ENCODE data around the gene RBM33.

RBM33 gene

DNA sequence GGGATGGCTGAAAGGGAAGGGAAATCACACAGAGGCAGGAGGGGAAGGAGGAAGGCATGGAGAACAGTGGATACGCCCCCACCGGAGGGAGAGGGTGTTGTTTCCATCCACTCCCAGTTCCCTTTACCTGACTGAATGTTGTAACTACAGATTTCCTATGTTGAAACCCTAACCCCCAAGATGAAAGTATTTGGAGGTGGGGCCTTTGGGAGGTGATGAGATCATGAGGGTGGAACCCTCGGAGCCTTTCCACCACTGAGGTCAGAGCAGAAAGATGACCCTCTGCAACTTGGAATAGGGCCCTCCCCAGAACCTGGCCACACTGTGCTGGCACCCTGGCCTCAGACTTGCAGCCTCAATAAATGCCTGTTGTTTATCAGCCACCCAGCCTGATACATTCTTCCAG is 49.5 kb upstream of the RBM33 start:
- no peak overlapping the region for H3K4me3 ChIP-seq (ENCODE audit: low read depth, low read length)
- no peaks in the 10 kb centered on the region for H3K4me1 ChIP-seq (ENCODE audit: control insufficient read depth, insufficient read depth, low read length)
- POLR2A ChIA-PET: no interaction called here
- H3K27ac ChIP-seq (ENCODE audit: extremely low read depth, low read depth, low read length): no peak overlapping the region
- CTCF ChIA-PET: interaction anchor here (0.7 to 2.5 kb wide), 4 partner anchors 10 to 668 kb away, joined by 3 to 9 read pairs (median 6); no protein-coding TSS in a partner anchor
- no peaks in the 10 kb centered on the region for H3K36me3 ChIP-seq (ENCODE audit: control insufficient read depth in 2 of 2, insufficient read depth in 1 of 2, low read length in 2 of 2)
- H3K9me3 ChIP-seq (ENCODE audit: control insufficient read depth, insufficient read depth, low read depth, low read length): no peaks in the 10 kb centered on the region
- TF ChIP-seq FEZF1 (tag by site-specific recombination; IDR thresholded peaks at IDR 0.05) (no peak), ZNF621 (tag by site-specific recombination; IDR thresholded peaks at IDR 0.05) (no peak), ZNF366 (tag by site-specific recombination; conservative IDR thresholded peaks at IDR 0.05) (no peak), ZNF654 (tag by site-specific recombination; IDR thresholded peaks at IDR 0.05; ENCODE audit: low read depth) (no peak)
- TF ChIP-seq, protein P1, sequence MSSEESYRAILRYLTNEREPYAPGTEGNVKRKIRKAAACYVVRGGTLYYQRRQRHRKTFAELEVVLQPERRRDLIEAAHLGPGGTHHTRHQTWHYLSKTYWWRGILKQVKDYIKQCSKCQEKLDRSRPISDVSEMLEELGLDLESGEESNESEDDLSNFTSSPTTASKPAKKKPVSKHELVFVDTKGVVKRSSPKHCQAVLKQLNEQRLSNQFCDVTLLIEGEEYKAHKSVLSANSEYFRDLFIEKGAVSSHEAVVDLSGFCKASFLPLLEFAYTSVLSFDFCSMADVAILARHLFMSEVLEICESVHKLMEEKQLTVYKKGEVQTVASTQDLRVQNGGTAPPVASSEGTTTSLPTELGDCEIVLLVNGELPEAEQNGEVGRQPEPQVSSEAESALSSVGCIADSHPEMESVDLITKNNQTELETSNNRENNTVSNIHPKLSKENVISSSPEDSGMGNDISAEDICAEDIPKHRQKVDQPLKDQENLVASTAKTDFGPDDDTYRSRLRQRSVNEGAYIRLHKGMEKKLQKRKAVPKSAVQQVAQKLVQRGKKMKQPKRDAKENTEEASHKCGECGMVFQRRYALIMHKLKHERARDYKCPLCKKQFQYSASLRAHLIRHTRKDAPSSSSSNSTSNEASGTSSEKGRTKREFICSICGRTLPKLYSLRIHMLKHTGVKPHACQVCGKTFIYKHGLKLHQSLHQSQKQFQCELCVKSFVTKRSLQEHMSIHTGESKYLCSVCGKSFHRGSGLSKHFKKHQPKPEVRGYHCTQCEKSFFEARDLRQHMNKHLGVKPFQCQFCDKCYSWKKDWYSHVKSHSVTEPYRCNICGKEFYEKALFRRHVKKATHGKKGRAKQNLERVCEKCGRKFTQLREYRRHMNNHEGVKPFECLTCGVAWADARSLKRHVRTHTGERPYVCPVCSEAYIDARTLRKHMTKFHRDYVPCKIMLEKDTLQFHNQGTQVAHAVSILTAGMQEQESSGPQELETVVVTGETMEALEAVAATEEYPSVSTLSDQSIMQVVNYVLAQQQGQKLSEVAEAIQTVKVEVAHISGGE (tag by site-specific recombination; conservative IDR thresholded peaks at IDR 0.05; ENCODE audit: low read depth): no peak

- Histone ChIP-seq H3K4me1 (ENCODE audit: control insufficient read depth, insufficient read depth, low read length) (no peaks in the 10 kb centered on the region), H3K27ac (ENCODE audit: extremely low read depth, low read depth, low read length) (no peak overlapping the region), H3K36me3 (ENCODE audit: control insufficient read depth in 2 of 2, insufficient read depth in 1 of 2, low read length in 2 of 2) (no peaks in the 10 kb centered on the region), H3K9me3 (ENCODE audit: control insufficient read depth, insufficient read depth, low read depth, low read length) (no peaks in the 10 kb centered on the region), H3K4me3 (ENCODE audit: low read depth, low read length) (no peak overlapping the region)
- ChIA-PET POLR2A (interaction anchor here (1.1 kb wide), 1 partner anchor 46 kb away, joined by 4 read pairs; the partner anchor contains the start of gene RBM33), CTCF (interaction anchor here (0.5 to 4.2 kb wide), 17 partner anchors 10 to 602 kb away, joined by 3 to 32 read pairs (median 7); no protein-coding TSS in a partner anchor)
- TF ChIP-seq ZNF513 (tag by site-specific recombination; IDR thresholded peaks at IDR 0.05) (no peak), ZXDB (tag by site-specific recombination; IDR thresholded peaks at IDR 0.05) (no peak), MEIS1 (CRISPR knock-in tag; IDR thresholded peaks at IDR 0.05; ENCODE audit: borderline replicate concordance) (no peak), ZNF157 (tag by site-specific recombination; IDR thresholded peaks at IDR 0.05) (no peak), ZFP3 (tag by site-specific recombination; IDR thresholded peaks at IDR 0.05; ENCODE audit: low read depth) (no peak), GLIS1 (tag by site-specific recombination; IDR thresholded peaks at IDR 0.05) (no peak), ZNF664 (tag by site-specific recombination; IDR thresholded peaks at IDR 0.05) (no peak), YY1 (tag by site-specific recombination; IDR thresholded peaks at IDR 0.05) (no peak), ZNF211 (tag by site-specific recombination; IDR thresholded peaks at IDR 0.05; ENCODE audit: low read depth) (no peak), ZNF704 (tag by site-specific recombination; IDR thresholded peaks at IDR 0.05) (no peak), ZNF501 (tag by site-specific recombination; IDR thresholded peaks at IDR 0.05) (no peak), IKZF3 (tag by site-specific recombination; IDR thresholded peaks at IDR 0.05) (no peak), ZNF658 (tag by site-specific recombination; IDR thresholded peaks at IDR 0.05) (no peak), ZNF624 (tag by site-specific recombination; IDR thresholded peaks at IDR 0.05) (no peak), ZNF248 (tag by site-specific recombination; IDR thresholded peaks at IDR 0.05) (no peak)
These were observed 46.7 kb upstream of the RBM33 start for GRCh38 chr7:155597753-155598140.
